ENCODE measurements around the gene CTRB1.

Gene CTRB1

GRCh38 chr16:75198135-75198600 lies 20.6 kb upstream of the CTRB1 start:
- Histone ChIP-seq H3K4me2 (ENCODE audit: low read length) (no peak overlapping the region), H3K36me3 (ENCODE audit: insufficient read depth, low read length) (no peaks in the 10 kb centered on the region)
- TF ChIP-seq EZH2 (IDR thresholded peaks at IDR 0.05; ENCODE audit: borderline replicate concordance, low read length), result no peak
- TF ChIP-seq CTCF (IDR thresholded peaks at IDR 0.05; ENCODE audit: low read length), result no peak

GRCh38 chr16:75202069-75202590 lies 16.7 kb upstream of the CTRB1 start:
- Histone ChIP-seq H3K36me3 (ENCODE audit: insufficient read depth, low read length) (no peaks in the 10 kb centered on the region), H3K4me2 (ENCODE audit: low read length) (no peak overlapping the region), H3K4me1 (ENCODE audit: insufficient read depth, low read length, severe bottlenecking) (peaks cover 6% of the 10 kb centered on the region), H3K27me3 (ENCODE audit: insufficient read depth, low read length) (no peaks in the 10 kb centered on the region), H3K9me2 (ENCODE audit: low read depth, low read length) (no peaks in the 10 kb centered on the region), H3K4me3 (ENCODE audit: low read depth, low read length, poor library complexity, severe bottlenecking) (no peak overlapping the region), H3K9ac (ENCODE audit: low read length) (no peak overlapping the region), H3K9me3 (ENCODE audit: low read length) (no peaks in the 10 kb centered on the region), H2AFZ (ENCODE audit: low read length) (no peak overlapping the region), H3K79me2 (ENCODE audit: insufficient read depth, low read length) (no peaks in the 10 kb centered on the region), H3K27ac (ENCODE audit: low read depth, low read length, poor library complexity, severe bottlenecking) (no peak overlapping the region), H3F3A (ENCODE audit: insufficient read depth, low read length) (no peaks in the 10 kb centered on the region), H4K20me1 (ENCODE audit: insufficient read depth, low read length) (no peaks in the 10 kb centered on the region)
- TF ChIP-seq CTCF (IDR thresholded peaks at IDR 0.05; ENCODE audit: low read length) (no peak), EZH2 (IDR thresholded peaks at IDR 0.05; ENCODE audit: borderline replicate concordance, low read length) (no peak)

More at GRCh38 chr16:75198135-75198600, 20.6 kb upstream of the CTRB1 start:
- Histone ChIP-seq H3K9me3 (ENCODE audit: low read length) (no peaks in the 10 kb centered on the region), H3K27ac (ENCODE audit: low read depth, low read length, poor library complexity, severe bottlenecking) (no peak overlapping the region), H3K4me1 (ENCODE audit: insufficient read depth, low read length, severe bottlenecking) (peaks cover 6% of the 10 kb centered on the region), H4K20me1 (ENCODE audit: insufficient read depth, low read length) (no peaks in the 10 kb centered on the region), H3K9me2 (ENCODE audit: low read depth, low read length) (no peaks in the 10 kb centered on the region), H3F3A (ENCODE audit: insufficient read depth, low read length) (no peaks in the 10 kb centered on the region), H2AFZ (ENCODE audit: low read length) (no peak overlapping the region), H3K9ac (ENCODE audit: low read length) (no peak overlapping the region), H3K4me3 (ENCODE audit: low read depth, low read length, poor library complexity, severe bottlenecking) (no peak overlapping the region), H3K27me3 (ENCODE audit: insufficient read depth, low read length) (peaks cover 4% of the 10 kb centered on the region; the same call in 1 of the 2 replicates), H3K79me2 (ENCODE audit: insufficient read depth, low read length) (no peaks in the 10 kb centered on the region)

- Histone ChIP-seq H2AFZ (ENCODE audit: low read length) (no peak overlapping the region), H3K4me1 (ENCODE audit: insufficient read depth, low read length, severe bottlenecking) (peaks cover 6% of the 10 kb centered on the region)
Observed at GRCh38 chr16:75203096-75203495, 15.7 kb upstream of the CTRB1 start.

More at GRCh38 chr16:75203096-75203495, 15.7 kb upstream of the CTRB1 start:
- Histone ChIP-seq H3K4me3 (ENCODE audit: low read depth, low read length, poor library complexity, severe bottlenecking) (no peak overlapping the region), H3K79me2 (ENCODE audit: insufficient read depth, low read length) (no peaks in the 10 kb centered on the region), H3F3A (ENCODE audit: insufficient read depth, low read length) (no peaks in the 10 kb centered on the region), H3K27ac (ENCODE audit: low read depth, low read length, poor library complexity, severe bottlenecking) (no peak overlapping the region), H4K20me1 (ENCODE audit: insufficient read depth, low read length) (no peaks in the 10 kb centered on the region), H3K9me3 (ENCODE audit: low read length) (no peaks in the 10 kb centered on the region), H3K4me2 (ENCODE audit: low read length) (no peak overlapping the region), H3K9ac (ENCODE audit: low read length) (no peak overlapping the region), H3K27me3 (ENCODE audit: insufficient read depth, low read length) (no peaks in the 10 kb centered on the region), H3K36me3 (ENCODE audit: insufficient read depth, low read length) (no peaks in the 10 kb centered on the region), H3K9me2 (ENCODE audit: low read depth, low read length) (no peaks in the 10 kb centered on the region)
- TF ChIP-seq EZH2 (IDR thresholded peaks at IDR 0.05; ENCODE audit: borderline replicate concordance, low read length) (no peak), CTCF (IDR thresholded peaks at IDR 0.05; ENCODE audit: low read length) (no peak)
